ENCODE measurements around the gene SMAD2. TPM values are rescaled to one million over a fixed set of nuclear protein-coding genes. Genes with fewer than 3 reads are reported as not detected.

SMAD2 gene
- total and polyA plus RNA-seq, 9 of the 15 experiments (the other 6 are each of a cell fraction or from before 2014, with no cell fraction given), result 9.2 to 49.6 (median 33.7) TPM

DNA sequence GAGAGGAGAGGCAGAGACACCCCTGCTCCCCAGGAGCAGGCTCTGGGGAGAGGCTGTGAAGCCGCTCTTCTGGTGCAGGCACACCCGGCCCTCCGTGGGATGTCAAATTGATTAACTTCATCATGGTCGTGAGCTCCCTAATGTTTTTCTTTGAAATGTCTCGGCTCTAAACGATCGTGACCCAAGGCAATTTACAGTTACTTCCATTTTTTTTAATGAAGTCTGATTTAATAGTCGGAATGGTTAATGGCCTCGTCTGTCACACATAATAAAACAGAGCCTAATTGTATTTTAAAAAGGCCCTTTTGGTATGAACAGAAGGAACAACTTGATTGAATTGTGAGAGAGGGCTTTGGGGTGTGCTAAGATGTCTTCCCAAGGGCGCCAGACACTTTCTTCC, 130.2 kb downstream of the SMAD2 start:
- H3K9ac ChIP-seq (ENCODE audit: insufficient read depth in 1 of 2, low read depth in 2 of 2, low read length in 2 of 2), result no peak overlapping the region
- CTCF ChIA-PET (ENCODE audit: low intra/inter-chr PET ratio), result no interaction called here
- ATAC-seq (no peak), FAIRE-seq (no peak), DNase-seq (ENCODE audit: extremely low read depth in 1 of 4, low spot score in 3 of 4) (no peak)
- H3K27me3 ChIP-seq (ENCODE audit: control insufficient read depth in 2 of 2, insufficient read depth in 2 of 2, low read length in 2 of 2), result peaks cover 0 to 24% of the 10 kb centered on the region in 2 experiments; a peak in 4 of 5 replicates
- H3K27ac ChIP-seq (ENCODE audit: extremely low read depth, low read depth, low read length), result no peak overlapping the region
- intact Hi-C loops (cut with micrococcal nuclease) (no loop called here), in situ Hi-C loops (cut with MboI) (no loop called here)
- H3K4me3 ChIP-seq, result no peak overlapping the region
- no peak overlapping the region for H3K4me2 ChIP-seq (ENCODE audit: insufficient read depth, low read length)
- no peaks in the 10 kb centered on the region for H3K9me3 ChIP-seq (replicated peaks; ENCODE audit: control insufficient read depth, insufficient read depth, low read depth, low read length)
- H4K20me1 ChIP-seq (replicated peaks; ENCODE audit: control insufficient read depth, insufficient read depth, low read length), result no peaks in the 10 kb centered on the region
- BruUV-seq (replicated peaks), result no TSS peak
- no peaks in the 10 kb centered on the region for H3K79me2 ChIP-seq (ENCODE audit: control insufficient read depth, insufficient read depth, low read length)
- H3K36me3 ChIP-seq (ENCODE audit: control insufficient read depth, insufficient read depth, low read length), result no peaks in the 10 kb centered on the region
- H3K9me1 ChIP-seq (ENCODE audit: control insufficient read depth, insufficient read depth, low read length), result no peaks in the 10 kb centered on the region
- POLR2A ChIA-PET, result no interaction called here
- H3K4me1 ChIP-seq (replicated peaks in 1 of 2; ENCODE audit: control insufficient read depth in 2 of 2, insufficient read depth in 2 of 2, low read length in 2 of 2), result no peaks in the 10 kb centered on the region
- 2% methylated on average over 8 of the region's 10 CpGs for whole genome bisulfite sequencing (ENCODE audit: insufficient coverage, low coverage, missing lambda C conversion rate)
- no peak overlapping the region for H2AFZ ChIP-seq (ENCODE audit: low read depth, low read length)
- TF ChIP-seq TRIM28 (IDR thresholded peaks at IDR 0.05) (no peak), NEUROD1 (IDR thresholded peaks at IDR 0.05; ENCODE audit: borderline replicate concordance, low read depth, low read length, partially characterized antibody) (no peak), YBX1 (IDR thresholded peaks at IDR 0.05) (no peak), NFXL1 (CRISPR knock-in tag; IDR thresholded peaks at IDR 0.05) (no peak), SMARCA5 (IDR thresholded peaks at IDR 0.05) (no peak), NR2C2 (CRISPR knock-in tag; IDR thresholded peaks at IDR 0.05) (no peak), NR2C2 (tag; IDR thresholded peaks at IDR 0.05) (no peak), BDP1 (IDR thresholded peaks at IDR 0.05; ENCODE audit: insufficient read depth, insufficient read length) (no peak), NCOA2 (IDR thresholded peaks at IDR 0.05; ENCODE audit: partially characterized antibody in 2 of 2) (no peak), BCLAF1 (IDR thresholded peaks at IDR 0.05; ENCODE audit: borderline replicate concordance in 1 of 2, control insufficient read depth in 1 of 2, low read depth in 2 of 2, low read length in 1 of 2) (no peak), THRB (CRISPR knock-in tag; conservative IDR thresholded peaks at IDR 0.05) (no peak), NELFE (IDR thresholded peaks at IDR 0.05; ENCODE audit: insufficient read depth, insufficient read length) (no peak)
- TF ChIP-seq, protein P1, sequence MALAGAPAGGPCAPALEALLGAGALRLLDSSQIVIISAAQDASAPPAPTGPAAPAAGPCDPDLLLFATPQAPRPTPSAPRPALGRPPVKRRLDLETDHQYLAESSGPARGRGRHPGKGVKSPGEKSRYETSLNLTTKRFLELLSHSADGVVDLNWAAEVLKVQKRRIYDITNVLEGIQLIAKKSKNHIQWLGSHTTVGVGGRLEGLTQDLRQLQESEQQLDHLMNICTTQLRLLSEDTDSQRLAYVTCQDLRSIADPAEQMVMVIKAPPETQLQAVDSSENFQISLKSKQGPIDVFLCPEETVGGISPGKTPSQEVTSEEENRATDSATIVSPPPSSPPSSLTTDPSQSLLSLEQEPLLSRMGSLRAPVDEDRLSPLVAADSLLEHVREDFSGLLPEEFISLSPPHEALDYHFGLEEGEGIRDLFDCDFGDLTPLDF (CRISPR knock-in tag; IDR thresholded peaks at IDR 0.05), result no peak
- TF ChIP-seq, protein P2, sequence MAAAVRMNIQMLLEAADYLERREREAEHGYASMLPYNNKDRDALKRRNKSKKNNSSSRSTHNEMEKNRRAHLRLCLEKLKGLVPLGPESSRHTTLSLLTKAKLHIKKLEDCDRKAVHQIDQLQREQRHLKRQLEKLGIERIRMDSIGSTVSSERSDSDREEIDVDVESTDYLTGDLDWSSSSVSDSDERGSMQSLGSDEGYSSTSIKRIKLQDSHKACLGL (CRISPR knock-in tag; IDR thresholded peaks at IDR 0.05; ENCODE audit: borderline replicate concordance, poor library complexity, severe bottlenecking), result no peak
